CD4-positive, alpha-beta T cell treated with Interleukin-15 for 1 hour (primary cell): ENCODE data around the gene SBK3.
"Not testable (repeated sequence)": the region's sequence is repeated elsewhere in the genome, so short reads cannot be mapped to it uniquely, and the experiment has no call there.

ENCODE experiments used
- DNase-seq: peaks from one replicate; pipeline ENCODE4 v3.0.0-alpha.2; 2020

Gene SBK3

GRCh38 chr19:55539090-55539984 lies 6.0 kb downstream of the SBK3 start:
- DNase-seq: no peak

DNA sequence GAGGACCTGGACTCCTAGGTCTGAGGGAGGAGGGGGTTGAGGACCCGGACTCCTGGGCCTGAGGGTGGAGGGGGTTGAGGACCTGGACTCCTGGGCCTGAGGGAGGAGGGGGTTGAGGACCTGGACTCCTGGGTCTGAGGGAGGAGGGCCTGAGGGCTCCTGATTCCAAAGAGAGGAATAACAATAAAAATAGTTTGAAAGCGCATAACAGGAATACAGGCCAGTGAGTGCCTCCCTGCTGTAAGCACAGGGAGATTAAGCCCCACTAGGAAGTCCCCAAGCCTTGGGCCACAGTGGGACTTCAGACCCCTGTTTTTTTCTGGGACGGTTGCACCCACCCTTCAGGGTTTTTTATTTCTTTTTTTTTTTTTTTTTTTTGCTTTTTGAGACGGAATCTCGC lies 7.2 kb downstream of the SBK3 start:
- DNase-seq: no peak

- DNase-seq: no peak
Observed at GRCh38 chr19:55537741-55538111, 7.6 kb downstream of the SBK3 start.

DNA sequence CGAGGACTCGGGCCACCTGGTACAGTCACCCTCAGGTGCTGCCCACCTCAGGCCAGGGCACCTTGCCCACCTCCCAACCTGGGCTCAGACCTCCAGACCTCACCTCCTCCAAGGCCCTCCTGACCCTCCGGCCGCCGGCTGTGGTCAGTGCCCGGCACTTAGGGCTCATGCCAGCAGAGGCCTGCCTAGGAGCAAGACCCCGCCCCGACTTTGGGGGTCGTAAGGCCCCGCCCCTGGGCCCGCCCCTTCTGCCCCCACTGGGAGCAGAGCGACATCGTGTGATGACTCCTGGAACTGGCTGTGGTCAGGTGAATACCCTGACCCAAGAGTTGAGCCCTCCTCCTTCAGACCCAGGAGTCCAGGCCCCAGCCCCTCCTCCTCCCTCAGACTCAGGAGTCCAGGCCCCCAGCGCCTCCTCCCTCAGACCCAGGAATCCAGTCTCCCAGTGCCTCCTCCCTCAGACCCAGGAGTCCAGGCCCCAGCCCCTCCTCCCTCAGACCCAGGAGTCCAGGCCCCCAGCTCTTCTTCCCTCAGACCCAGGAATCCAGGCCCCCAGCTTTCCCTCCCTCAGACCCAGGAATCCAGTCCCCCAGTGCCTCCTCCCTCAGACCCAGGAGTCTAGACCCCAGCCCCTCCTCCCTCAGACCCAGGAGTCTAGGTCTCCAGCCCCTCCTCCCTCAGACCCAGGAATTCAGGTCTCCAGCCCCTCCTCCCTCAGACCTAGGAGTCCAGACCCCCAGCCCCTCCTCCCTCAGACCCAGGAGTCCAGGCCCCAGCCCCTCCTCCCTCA lies 8.2 kb downstream of the SBK3 start, which contains the start of gene SBK2:
Gene SBK2, minus strand, starts transcription at position 183 of the 790 bp plus-strand sequence. CDS start 839 bp downstream, outside the sequence.
- DNase-seq: no peak

GRCh38 chr19:55536366-55536765 lies 9.0 kb downstream of the SBK3 start:
- no peak for DNase-seq

DNA sequence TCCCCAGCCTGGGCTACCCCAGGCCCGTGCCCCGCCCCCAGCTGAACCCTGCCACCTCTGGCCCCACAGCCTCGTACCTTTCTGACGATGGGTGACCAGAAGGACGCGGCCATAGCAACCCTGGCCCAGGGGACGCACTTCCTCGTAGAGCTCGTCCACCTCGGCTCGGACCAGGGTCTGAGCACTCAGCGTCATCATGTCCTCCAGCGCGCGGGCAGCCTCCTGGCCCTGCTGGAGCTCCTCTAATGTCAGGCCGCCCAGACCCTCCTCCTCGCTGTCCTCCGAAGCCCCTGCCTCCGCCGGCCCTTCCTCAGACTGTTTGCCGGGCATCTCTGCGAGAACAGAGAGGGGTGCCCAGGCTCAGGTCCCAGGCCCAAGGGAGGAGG lies 9.4 kb downstream of the SBK3 start:
- DNase-seq: no peak

- DNase-seq: no peak
Observed at GRCh38 chr19:55535173-55535964, 10.0 kb downstream of the SBK3 start.

DNA sequence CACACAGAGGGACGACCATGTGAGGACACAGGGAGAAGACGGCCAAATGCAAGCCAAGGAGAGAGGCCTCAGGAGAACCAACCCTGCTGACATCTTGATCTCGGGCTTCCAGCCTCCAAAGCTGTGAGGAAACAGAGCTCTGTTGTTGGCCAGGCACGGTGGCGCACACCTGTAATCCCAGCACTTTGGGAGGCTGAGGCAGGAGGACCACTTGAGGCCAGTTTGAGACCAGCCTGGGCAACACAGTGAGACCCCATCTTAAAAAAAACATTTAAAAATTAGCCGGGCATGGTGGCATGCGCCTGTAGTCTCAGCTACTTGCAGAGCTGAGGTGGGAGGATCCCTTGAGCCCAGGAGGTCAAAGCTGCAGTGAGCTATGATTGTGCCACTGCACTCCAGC lies 11.1 kb downstream of the SBK3 start:
- not testable (repeated sequence) for DNase-seq

GRCh38 chr19:55530996-55531395 lies 14.3 kb downstream of the SBK3 start:
- no peak for DNase-seq

DNA sequence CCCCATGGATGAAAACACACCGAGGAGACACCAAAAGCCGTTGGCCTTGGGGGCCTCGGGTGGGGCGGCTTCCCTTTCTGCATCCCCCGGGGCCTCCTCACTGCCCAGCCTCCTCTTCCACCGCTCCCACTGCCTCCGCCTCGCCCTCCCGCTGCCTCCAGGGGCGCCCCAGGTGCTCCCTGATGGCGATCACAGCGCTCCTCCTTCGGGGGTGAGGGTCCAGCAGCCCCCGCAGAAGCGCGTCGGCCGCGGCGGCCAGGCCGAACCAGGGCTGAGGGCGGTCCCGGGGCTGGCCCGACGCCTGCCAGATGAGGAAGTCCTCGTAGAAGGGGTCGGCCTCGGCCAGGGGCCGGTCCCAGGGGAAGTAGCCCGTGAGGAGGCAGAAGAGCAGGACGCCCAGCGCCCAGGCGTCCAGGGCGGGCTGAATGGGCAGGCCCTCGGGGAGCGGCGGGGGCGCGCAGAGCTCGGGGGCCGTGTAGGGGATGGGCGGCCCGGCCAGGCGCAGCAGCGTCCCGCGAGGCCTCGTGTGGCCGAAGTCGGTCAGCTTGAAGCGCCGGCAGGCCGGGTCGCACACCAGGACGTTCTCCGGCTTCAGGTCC lies 15.6 kb downstream of the SBK3 start:
- DNase-seq: no peak

- DNase-seq: no peak
Observed at GRCh38 chr19:55528030-55528803, 17.1 kb downstream of the SBK3 start.

GRCh38 chr19:55527197-55528029 lies 17.9 kb downstream of the SBK3 start:
- no peak for DNase-seq

GRCh38 chr19:55526216-55527196 lies 18.8 kb downstream of the SBK3 start:
- no peak for DNase-seq

DNA sequence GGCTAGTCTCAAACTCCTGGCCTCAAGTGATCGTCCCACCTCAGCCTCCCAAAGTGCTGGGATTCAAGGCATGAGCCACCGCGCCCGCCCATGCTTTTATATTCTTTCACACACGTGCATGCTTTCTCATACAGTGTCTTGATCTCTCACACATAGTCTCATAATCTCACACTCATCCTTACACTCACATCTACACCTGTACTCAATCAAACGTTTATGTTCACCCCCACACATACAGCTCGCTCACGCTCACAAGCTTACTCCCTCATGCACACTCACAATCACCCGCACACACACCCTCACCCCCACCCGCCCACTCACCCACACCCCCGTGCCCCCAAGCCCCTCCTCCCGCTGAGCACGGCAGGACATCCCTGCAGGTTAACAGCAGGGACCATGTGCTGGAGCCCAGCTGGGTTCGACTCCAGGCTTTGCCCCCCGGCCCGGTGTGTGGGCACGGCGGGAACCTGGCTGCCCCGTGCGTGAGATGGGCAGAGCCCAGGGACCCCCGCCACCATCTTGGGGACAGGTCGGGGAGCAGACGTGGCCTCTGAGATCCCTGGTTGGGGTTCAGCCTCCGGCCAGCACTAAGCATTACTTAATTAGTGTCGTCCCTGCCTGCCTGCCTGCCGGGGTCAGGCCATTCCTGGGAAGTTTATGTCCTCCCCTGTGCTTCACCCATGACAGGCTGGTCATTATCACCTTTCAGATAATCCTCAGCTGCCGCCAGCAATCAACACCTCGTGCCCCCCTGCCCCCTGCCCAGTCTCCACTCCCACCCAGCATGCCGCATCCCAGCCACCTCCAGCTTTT lies 19.8 kb downstream of the SBK3 start:
- DNase-seq: no peak

- no peak for DNase-seq
Observed at GRCh38 chr19:55520691-55521292, 24.6 kb downstream of the SBK3 start.

GRCh38 chr19:55519451-55520311 lies 25.7 kb downstream of the SBK3 start:
- DNase-seq: no peak

- DNase-seq: peak; percentile 92
Observed at GRCh38 chr19:55516878-55517620, 28.3 kb downstream of the SBK3 start.
